ENCODE data around the gene GABRP. TPM values are rescaled to one million over a fixed set of nuclear protein-coding genes. Genes with fewer than 3 reads are reported as not detected.
"Not testable (repeated sequence)": the region's sequence is repeated elsewhere in the genome, so short reads cannot be mapped to it uniquely, and the experiment has no call there.

GABRP gene
- polyA plus RNA-seq, 4 donors = 0.29 to 2.1 (median 1.7) TPM

GRCh38 chr5:170754508-170754907 is 29.0 kb upstream of the GABRP start:
- not testable (repeated sequence) for DNase-seq (ENCODE audit: low read depth in 4 of 4, low spot score in 3 of 4)

GRCh38 chr5:170755679-170756456 is 27.7 kb upstream of the GABRP start:
- DNase-seq (ENCODE audit: low read depth in 4 of 4, low spot score in 3 of 4) = no peak

- no peak for DNase-seq (ENCODE audit: low read depth in 4 of 4, low spot score in 3 of 4)
Observed at GRCh38 chr5:170756691-170757090, 26.8 kb upstream of the GABRP start.

- no peak for DNase-seq (ENCODE audit: low read depth in 4 of 4, low spot score in 3 of 4)
Observed at GRCh38 chr5:170757182-170757601, 26.3 kb upstream of the GABRP start.

- no peak for DNase-seq (ENCODE audit: low read depth in 4 of 4, low spot score in 3 of 4)
Observed at GRCh38 chr5:170757669-170758068, 25.9 kb upstream of the GABRP start.

GRCh38 chr5:170758481-170758880 is 25.0 kb upstream of the GABRP start:
- no peak for DNase-seq (ENCODE audit: low read depth in 4 of 4, low spot score in 3 of 4)

GRCh38 chr5:170760113-170760512 is 23.4 kb upstream of the GABRP start:
- DNase-seq (ENCODE audit: low read depth in 4 of 4, low spot score in 3 of 4) = no peak

GRCh38 chr5:170761048-170761707 is 22.3 kb upstream of the GABRP start:
- no peak for DNase-seq (ENCODE audit: low read depth in 4 of 4, low spot score in 3 of 4)

- DNase-seq (ENCODE audit: low read depth in 4 of 4, low spot score in 3 of 4) = no peak
Observed at GRCh38 chr5:170761708-170762066, 21.8 kb upstream of the GABRP start.

GRCh38 chr5:170762298-170762697 is 21.2 kb upstream of the GABRP start:
- not testable (repeated sequence) for DNase-seq (ENCODE audit: low read depth in 4 of 4, low spot score in 3 of 4)

- not testable (repeated sequence) for DNase-seq (ENCODE audit: low read depth in 4 of 4, low spot score in 3 of 4)
Observed at GRCh38 chr5:170765868-170766267, 17.7 kb upstream of the GABRP start.

- no peak for DNase-seq (ENCODE audit: low read depth in 4 of 4, low spot score in 3 of 4)
Observed at GRCh38 chr5:170769246-170769645, 14.3 kb upstream of the GABRP start.

GRCh38 chr5:170769898-170770416 is 13.6 kb upstream of the GABRP start:
- DNase-seq (ENCODE audit: low read depth in 4 of 4, low spot score in 3 of 4) = no peak

GRCh38 chr5:170771496-170771895 is 12.0 kb upstream of the GABRP start:
- DNase-seq (ENCODE audit: low read depth in 4 of 4, low spot score in 3 of 4) = no peak

GRCh38 chr5:170773024-170773985 is 10.2 kb upstream of the GABRP start:
- DNase-seq (ENCODE audit: low read depth in 4 of 4, low spot score in 3 of 4) = no peak

- DNase-seq (ENCODE audit: low read depth in 4 of 4, low spot score in 3 of 4) = no peak
Observed at GRCh38 chr5:170774831-170775230, 8.7 kb upstream of the GABRP start.

GRCh38 chr5:170781946-170782345 is 1.6 kb upstream of the GABRP start:
- no peak for DNase-seq (ENCODE audit: low read depth in 4 of 4, low spot score in 3 of 4)

GRCh38 chr5:170782438-170782837 is 1.1 kb upstream of the GABRP start:
- DNase-seq (ENCODE audit: low read depth in 4 of 4, low spot score in 3 of 4) = no peak

GRCh38 chr5:170785416-170785815 is 1.9 kb downstream of the GABRP start:
- no peak for DNase-seq (ENCODE audit: low read depth in 4 of 4, low spot score in 3 of 4)

- DNase-seq (ENCODE audit: low read depth in 4 of 4, low spot score in 3 of 4) = no peak
Observed at GRCh38 chr5:170787216-170787615, 3.7 kb downstream of the GABRP start.
